NB4 (cell line): ENCODE data around the gene MBD5.

Source experiments
- MAX ChIP-seq: IDR thresholded peaks from 2 replicates; pipeline ENCODE4 v1.6.1; 2011; ENCODE audit warnings: low read depth, low read length
- POLR2A ChIP-seq: IDR thresholded peaks from 2 replicates; pipeline ENCODE4 v1.6.1; 2011; ENCODE audit warnings: mild to moderate bottlenecking; ENCODE audit not compliant: insufficient read length; ENCODE audit errors: extremely low read depth
- TF ChIP-seq, protein P1 (sequence below): IDR thresholded peaks from one replicate; pipeline ENCODE4 v1.5.1; 2012; ENCODE audit warnings: low read depth, low read length

- TF ChIP-seq, protein P1, sequence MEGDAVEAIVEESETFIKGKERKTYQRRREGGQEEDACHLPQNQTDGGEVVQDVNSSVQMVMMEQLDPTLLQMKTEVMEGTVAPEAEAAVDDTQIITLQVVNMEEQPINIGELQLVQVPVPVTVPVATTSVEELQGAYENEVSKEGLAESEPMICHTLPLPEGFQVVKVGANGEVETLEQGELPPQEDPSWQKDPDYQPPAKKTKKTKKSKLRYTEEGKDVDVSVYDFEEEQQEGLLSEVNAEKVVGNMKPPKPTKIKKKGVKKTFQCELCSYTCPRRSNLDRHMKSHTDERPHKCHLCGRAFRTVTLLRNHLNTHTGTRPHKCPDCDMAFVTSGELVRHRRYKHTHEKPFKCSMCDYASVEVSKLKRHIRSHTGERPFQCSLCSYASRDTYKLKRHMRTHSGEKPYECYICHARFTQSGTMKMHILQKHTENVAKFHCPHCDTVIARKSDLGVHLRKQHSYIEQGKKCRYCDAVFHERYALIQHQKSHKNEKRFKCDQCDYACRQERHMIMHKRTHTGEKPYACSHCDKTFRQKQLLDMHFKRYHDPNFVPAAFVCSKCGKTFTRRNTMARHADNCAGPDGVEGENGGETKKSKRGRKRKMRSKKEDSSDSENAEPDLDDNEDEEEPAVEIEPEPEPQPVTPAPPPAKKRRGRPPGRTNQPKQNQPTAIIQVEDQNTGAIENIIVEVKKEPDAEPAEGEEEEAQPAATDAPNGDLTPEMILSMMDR = no peak
- no peak for TF ChIP-seq POLR2A
- no peak for TF ChIP-seq MAX
These were observed 507.6 kb downstream of the MBD5 start for GRCh38 chr2:148528356-148529064.
